ENCODE measurements around the gene LSM14A. TPM values are rescaled to one million over a fixed set of nuclear protein-coding genes. Genes with fewer than 3 reads are reported as not detected.

LSM14A gene
- total and polyA plus RNA-seq, 9 of the 15 experiments (the other 6 are each of a cell fraction or from before 2014, with no cell fraction given), result 19.5 to 150 (median 95.1) TPM

- peak; percentile 17 to 32; a peak in 1 of 4 replicates for TF ChIP-seq SIN3A (IDR thresholded peaks at IDR 0.05; ENCODE audit: borderline replicate concordance in 2 of 2, control insufficient read depth in 1 of 2, low read depth in 2 of 2, low read length in 2 of 2)
- TF ChIP-seq ZNF384 (IDR thresholded peaks at IDR 0.05; ENCODE audit: low read depth, low read length), result 0 out of 2 replicates have a peak, but pooled peaks have one; percentile 4
- no peak for TF ChIP-seq CLOCK (CRISPR knock-in tag; IDR thresholded peaks at IDR 0.05; ENCODE audit: borderline replicate concordance)
- peak; percentile 88 for TF ChIP-seq TAF1 (IDR thresholded peaks at IDR 0.05; ENCODE audit: control insufficient read depth, extremely low read depth, insufficient read depth, low read length, severe bottlenecking)
- 0 out of 2 replicates have a peak, but pooled peaks have one; percentile 40 for TF ChIP-seq EHMT2 (IDR thresholded peaks at IDR 0.05)
- no peak for TF ChIP-seq SIN3B (IDR thresholded peaks at IDR 0.05; ENCODE audit: low read depth)
- peak; percentile 27; the same call in 1 of the 2 replicates for TF ChIP-seq AFF4 (CRISPR knock-in tag; IDR thresholded peaks at IDR 0.05)
- TF ChIP-seq RBBP5 (IDR thresholded peaks at IDR 0.05; ENCODE audit: borderline replicate concordance, insufficient read depth, low read length, poor library complexity, severe bottlenecking), result no peak
- TF ChIP-seq KAT7 (CRISPR knock-in tag; IDR thresholded peaks at IDR 0.05; ENCODE audit: borderline replicate concordance), result 0 out of 2 replicates have a peak, but pooled peaks have one; percentile 63
- no peak for TF ChIP-seq RBM34 (IDR thresholded peaks at IDR 0.05; ENCODE audit: borderline replicate concordance, insufficient read depth, low read length)
- no peak for TF ChIP-seq ZC3H11A (IDR thresholded peaks at IDR 0.05; ENCODE audit: low read depth, low read length)
- TF ChIP-seq ZNF780A (CRISPR knock-in tag; IDR thresholded peaks at IDR 0.05), result no peak
- peak; percentile 41; the same call in 1 of the 2 replicates for TF ChIP-seq MYC (IDR thresholded peaks at IDR 0.05; ENCODE audit: low read depth, low read length)
- TF ChIP-seq MYC (CRISPR knock-in tag; IDR thresholded peaks at IDR 0.05; ENCODE audit: borderline replicate concordance, low read depth), result no peak
- no peak for TF ChIP-seq ZNF696 (CRISPR knock-in tag; conservative IDR thresholded peaks at IDR 0.05)
- no peak for TF ChIP-seq ZNF124 (CRISPR knock-in tag; IDR thresholded peaks at IDR 0.05)
- TF ChIP-seq SMARCE1 (IDR thresholded peaks at IDR 0.05), result peak; percentile 37; the same call in 1 of the 2 replicates
Observed at GRCh38 chr19:34254046-34254697, 81.9 kb downstream of the LSM14A start, which contains the start of gene GARRE1 (continued).

All from K562 (cell line).